ENCODE measurements around the gene RERE.

RERE gene

GRCh38 chr1:8462371-8462892, 355.0 kb downstream of the RERE start:
- H3K27me3 ChIP-seq (ENCODE audit: control insufficient read depth in 5 of 5, insufficient read depth in 4 of 5, low read length in 5 of 5): no peaks in the 10 kb centered on the region
- peaks cover 0 to 9% (median 4%) of the 10 kb centered on the region in 5 donors for H3K36me3 ChIP-seq (ENCODE audit: control insufficient read depth in 5 of 5, insufficient read depth in 5 of 5, low read length in 5 of 5)
- H3K4me1 ChIP-seq (ENCODE audit: control insufficient read depth in 5 of 5, insufficient read depth in 5 of 5, low read length in 5 of 5): peaks cover 7 to 37% (median 27%) of the 10 kb centered on the region in 5 donors
- no peak overlapping the region for H3K4me3 ChIP-seq (ENCODE audit: low read depth in 1 of 5, low read length in 5 of 5)
- H3K9me3 ChIP-seq (ENCODE audit: control insufficient read depth in 5 of 5, low read length in 5 of 5): no peaks in the 10 kb centered on the region
- peak overlapping the region in 1 of 5 donors; percentile 2 for H3K9ac ChIP-seq (ENCODE audit: low read length in 5 of 5)
- H3K27ac ChIP-seq (ENCODE audit: low read depth, low read length): peak overlapping the region; percentile 43

GRCh38 chr1:8461351-8462110, 355.9 kb downstream of the RERE start:
- peaks cover 7 to 42% (median 33%) of the 10 kb centered on the region in 5 donors for H3K4me1 ChIP-seq (ENCODE audit: control insufficient read depth in 5 of 5, insufficient read depth in 5 of 5, low read length in 5 of 5)
- peaks cover 0 to 9% (median 4%) of the 10 kb centered on the region in 5 donors for H3K36me3 ChIP-seq (ENCODE audit: control insufficient read depth in 5 of 5, insufficient read depth in 5 of 5, low read length in 5 of 5)
- no peaks in the 10 kb centered on the region for H3K9me3 ChIP-seq (ENCODE audit: control insufficient read depth in 5 of 5, low read length in 5 of 5)
- H3K27me3 ChIP-seq (ENCODE audit: control insufficient read depth in 5 of 5, insufficient read depth in 4 of 5, low read length in 5 of 5): no peaks in the 10 kb centered on the region
- H3K4me3 ChIP-seq (ENCODE audit: low read depth in 1 of 5, low read length in 5 of 5): no peak overlapping the region
- H3K9ac ChIP-seq (ENCODE audit: low read length in 5 of 5): no peak overlapping the region
- H3K27ac ChIP-seq (ENCODE audit: low read depth, low read length): no peak overlapping the region

- peaks cover 0 to 8% (median 3%) of the 10 kb centered on the region in 5 donors for H3K36me3 ChIP-seq (ENCODE audit: control insufficient read depth in 5 of 5, insufficient read depth in 5 of 5, low read length in 5 of 5)
- H3K4me1 ChIP-seq (ENCODE audit: control insufficient read depth in 5 of 5, insufficient read depth in 5 of 5, low read length in 5 of 5): peaks cover 7 to 47% (median 37%) of the 10 kb centered on the region in 5 donors
- H3K9ac ChIP-seq (ENCODE audit: low read length in 5 of 5): no peak overlapping the region
- H3K27me3 ChIP-seq (ENCODE audit: control insufficient read depth in 5 of 5, insufficient read depth in 4 of 5, low read length in 5 of 5): no peaks in the 10 kb centered on the region
- no peak overlapping the region for H3K4me3 ChIP-seq (ENCODE audit: low read depth in 1 of 5, low read length in 5 of 5)
- H3K27ac ChIP-seq (ENCODE audit: low read depth, low read length): no peak overlapping the region
- no peaks in the 10 kb centered on the region for H3K9me3 ChIP-seq (ENCODE audit: control insufficient read depth in 5 of 5, low read length in 5 of 5)
Measured at GRCh38 chr1:8460784-8461183, 356.7 kb downstream of the RERE start.

- Histone ChIP-seq H3K27me3 (ENCODE audit: control insufficient read depth in 5 of 5, insufficient read depth in 4 of 5, low read length in 5 of 5) (no peaks in the 10 kb centered on the region), H3K36me3 (ENCODE audit: control insufficient read depth in 5 of 5, insufficient read depth in 5 of 5, low read length in 5 of 5) (peaks cover 0 to 4% (median 2%) of the 10 kb centered on the region in 5 donors), H3K9ac (ENCODE audit: low read length in 5 of 5) (no peak overlapping the region), H3K27ac (ENCODE audit: low read depth, low read length) (no peak overlapping the region), H3K9me3 (ENCODE audit: control insufficient read depth in 5 of 5, low read length in 5 of 5) (no peaks in the 10 kb centered on the region), H3K4me3 (ENCODE audit: low read depth in 1 of 5, low read length in 5 of 5) (no peak overlapping the region), H3K4me1 (ENCODE audit: control insufficient read depth in 5 of 5, insufficient read depth in 5 of 5, low read length in 5 of 5) (peaks cover 7 to 51% (median 41%) of the 10 kb centered on the region in 5 donors)
Measured at GRCh38 chr1:8460132-8460544, 357.3 kb downstream of the RERE start.

- no peak overlapping the region for H3K4me3 ChIP-seq (ENCODE audit: low read depth in 1 of 5, low read length in 5 of 5)
- H3K27ac ChIP-seq (ENCODE audit: low read depth, low read length): no peak overlapping the region
- no peaks in the 10 kb centered on the region for H3K27me3 ChIP-seq (ENCODE audit: control insufficient read depth in 5 of 5, insufficient read depth in 4 of 5, low read length in 5 of 5)
- no peak overlapping the region for H3K9ac ChIP-seq (ENCODE audit: low read length in 5 of 5)
- H3K9me3 ChIP-seq (ENCODE audit: control insufficient read depth in 5 of 5, low read length in 5 of 5): no peaks in the 10 kb centered on the region
- H3K36me3 ChIP-seq (ENCODE audit: control insufficient read depth in 5 of 5, insufficient read depth in 5 of 5, low read length in 5 of 5): no peaks in the 10 kb centered on the region
- peaks cover under 1 to 40% (median 28%) of the 10 kb centered on the region in 5 donors for H3K4me1 ChIP-seq (ENCODE audit: control insufficient read depth in 5 of 5, insufficient read depth in 5 of 5, low read length in 5 of 5)
Measured at GRCh38 chr1:8458607-8459006, 358.8 kb downstream of the RERE start.

- H3K4me1 ChIP-seq (ENCODE audit: control insufficient read depth in 5 of 5, insufficient read depth in 5 of 5, low read length in 5 of 5): peaks cover 0 to 33% (median 20%) of the 10 kb centered on the region in 5 donors
Measured at GRCh38 chr1:8457760-8458381, 359.6 kb downstream of the RERE start.

GRCh38 chr1:8456991-8457390, 360.4 kb downstream of the RERE start:
- Histone ChIP-seq H3K36me3 (ENCODE audit: control insufficient read depth in 5 of 5, insufficient read depth in 5 of 5, low read length in 5 of 5) (no peaks in the 10 kb centered on the region), H3K9me3 (ENCODE audit: control insufficient read depth in 5 of 5, low read length in 5 of 5) (no peaks in the 10 kb centered on the region), H3K9ac (ENCODE audit: low read length in 5 of 5) (no peak overlapping the region), H3K27ac (ENCODE audit: low read depth, low read length) (no peak overlapping the region), H3K27me3 (ENCODE audit: control insufficient read depth in 5 of 5, insufficient read depth in 4 of 5, low read length in 5 of 5) (no peaks in the 10 kb centered on the region), H3K4me3 (ENCODE audit: low read depth in 1 of 5, low read length in 5 of 5) (no peak overlapping the region), H3K4me1 (ENCODE audit: control insufficient read depth in 5 of 5, insufficient read depth in 5 of 5, low read length in 5 of 5) (peaks cover 0 to 24% (median 12%) of the 10 kb centered on the region in 5 donors)

More at GRCh38 chr1:8457760-8458381, 359.6 kb downstream of the RERE start:
- no peaks in the 10 kb centered on the region for H3K27me3 ChIP-seq (ENCODE audit: control insufficient read depth in 5 of 5, insufficient read depth in 4 of 5, low read length in 5 of 5)
- H3K4me3 ChIP-seq (ENCODE audit: low read depth in 1 of 5, low read length in 5 of 5): no peak overlapping the region
- no peak overlapping the region for H3K9ac ChIP-seq (ENCODE audit: low read length in 5 of 5)
- no peak overlapping the region for H3K27ac ChIP-seq (ENCODE audit: low read depth, low read length)
- no peaks in the 10 kb centered on the region for H3K9me3 ChIP-seq (ENCODE audit: control insufficient read depth in 5 of 5, low read length in 5 of 5)
- no peaks in the 10 kb centered on the region for H3K36me3 ChIP-seq (ENCODE audit: control insufficient read depth in 5 of 5, insufficient read depth in 5 of 5, low read length in 5 of 5)

- Histone ChIP-seq H3K27ac (ENCODE audit: low read depth, low read length) (peak overlapping the region; percentile 15), H3K4me1 (ENCODE audit: control insufficient read depth in 5 of 5, insufficient read depth in 5 of 5, low read length in 5 of 5) (peaks cover 0 to 24% (median 12%) of the 10 kb centered on the region in 5 donors), H3K36me3 (ENCODE audit: control insufficient read depth in 5 of 5, insufficient read depth in 5 of 5, low read length in 5 of 5) (no peaks in the 10 kb centered on the region), H3K9ac (ENCODE audit: low read length in 5 of 5) (no peak overlapping the region), H3K27me3 (ENCODE audit: control insufficient read depth in 5 of 5, insufficient read depth in 4 of 5, low read length in 5 of 5) (no peaks in the 10 kb centered on the region), H3K9me3 (ENCODE audit: control insufficient read depth in 5 of 5, low read length in 5 of 5) (no peaks in the 10 kb centered on the region), H3K4me3 (ENCODE audit: low read depth in 1 of 5, low read length in 5 of 5) (no peak overlapping the region)
Measured at GRCh38 chr1:8456308-8456912, 361.0 kb downstream of the RERE start.

- no peak overlapping the region for H3K4me3 ChIP-seq (ENCODE audit: low read depth in 1 of 5, low read length in 5 of 5)
- H3K27me3 ChIP-seq (ENCODE audit: control insufficient read depth in 5 of 5, insufficient read depth in 4 of 5, low read length in 5 of 5): no peaks in the 10 kb centered on the region
- H3K9ac ChIP-seq (ENCODE audit: low read length in 5 of 5): no peak overlapping the region
- peaks cover 0 to 24% (median 13%) of the 10 kb centered on the region in 5 donors for H3K4me1 ChIP-seq (ENCODE audit: control insufficient read depth in 5 of 5, insufficient read depth in 5 of 5, low read length in 5 of 5)
- no peaks in the 10 kb centered on the region for H3K36me3 ChIP-seq (ENCODE audit: control insufficient read depth in 5 of 5, insufficient read depth in 5 of 5, low read length in 5 of 5)
- no peaks in the 10 kb centered on the region for H3K9me3 ChIP-seq (ENCODE audit: control insufficient read depth in 5 of 5, low read length in 5 of 5)
- peak overlapping the region; percentile 15 for H3K27ac ChIP-seq (ENCODE audit: low read depth, low read length)
Measured at GRCh38 chr1:8455700-8456307, 361.6 kb downstream of the RERE start.
